Dedifferentiated amniotic fluid mesenchymal stem cell (primary cell): ENCODE results near the gene HOXB3.
"Not testable (repeated sequence)": the region's sequence is repeated elsewhere in the genome, so short reads cannot be mapped to it uniquely, and the experiment has no call there.

Experiments
- DNase-seq: peaks from one replicate; pipeline ENCODE4 v3.0.0-alpha.2; 2016; ENCODE audit errors: extremely low spot score

The HOXB3 gene

GRCh38 chr17:48545539-48545938, 44.5 kb downstream of the HOXB3 start:
- no peak for DNase-seq

DNA sequence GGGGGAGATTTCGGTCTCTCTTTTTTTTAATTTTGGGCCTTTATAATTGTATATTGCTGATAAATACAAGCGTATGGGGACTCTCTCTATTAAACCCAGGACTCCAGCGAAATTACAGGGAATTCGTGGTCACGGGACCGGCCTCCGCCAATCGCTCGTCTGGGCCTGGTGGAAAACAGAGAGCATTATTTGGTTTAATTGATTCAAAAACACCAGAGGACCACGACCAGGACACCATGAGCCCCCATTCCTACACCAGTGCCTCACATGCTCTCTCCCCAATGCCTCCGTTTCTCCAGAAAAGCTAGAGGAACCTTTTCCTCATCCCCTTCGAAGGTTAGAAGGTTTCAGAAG, 45.0 kb downstream of the HOXB3 start, which contains the start of gene HOXB2:
TSS of gene HOXB2 (minus strand) at position 88 of the 354 bp plus-strand sequence. CDS start 198 bp downstream, outside the sequence.
- no peak for DNase-seq

DNA sequence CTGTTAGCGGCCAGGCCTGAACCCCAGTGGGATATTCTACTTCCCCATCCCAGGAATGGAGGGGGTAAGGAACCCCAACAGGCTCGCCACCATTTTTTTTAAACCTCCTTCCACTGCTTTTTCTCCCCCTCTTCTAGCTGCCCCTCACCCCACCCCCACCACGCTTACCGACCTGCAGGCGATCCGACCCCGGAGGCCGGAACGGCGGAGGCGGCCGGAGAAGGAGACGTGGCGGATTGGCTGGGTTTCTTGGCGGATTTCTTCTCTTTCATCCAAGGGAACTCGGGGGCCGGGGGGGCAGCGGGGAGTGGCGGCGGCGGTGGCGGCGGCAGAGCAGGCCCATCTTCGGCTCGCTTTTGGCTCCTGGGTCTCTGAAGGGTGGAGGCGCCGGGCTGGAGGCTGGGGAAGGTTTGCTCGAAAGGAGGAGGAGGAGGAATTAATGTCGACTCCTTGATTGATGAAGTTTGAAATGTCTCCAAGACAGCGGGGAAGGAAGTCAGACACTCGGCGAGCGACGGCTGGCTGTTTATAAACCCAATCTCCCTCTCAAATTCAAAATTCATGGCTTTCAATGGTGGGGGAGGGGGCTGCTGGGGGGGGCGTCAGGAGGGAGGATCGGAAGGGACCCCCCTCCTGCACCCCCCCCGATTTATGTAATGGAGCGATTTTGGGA, 45.6 kb downstream of the HOXB3 start:
- no peak for DNase-seq

DNA sequence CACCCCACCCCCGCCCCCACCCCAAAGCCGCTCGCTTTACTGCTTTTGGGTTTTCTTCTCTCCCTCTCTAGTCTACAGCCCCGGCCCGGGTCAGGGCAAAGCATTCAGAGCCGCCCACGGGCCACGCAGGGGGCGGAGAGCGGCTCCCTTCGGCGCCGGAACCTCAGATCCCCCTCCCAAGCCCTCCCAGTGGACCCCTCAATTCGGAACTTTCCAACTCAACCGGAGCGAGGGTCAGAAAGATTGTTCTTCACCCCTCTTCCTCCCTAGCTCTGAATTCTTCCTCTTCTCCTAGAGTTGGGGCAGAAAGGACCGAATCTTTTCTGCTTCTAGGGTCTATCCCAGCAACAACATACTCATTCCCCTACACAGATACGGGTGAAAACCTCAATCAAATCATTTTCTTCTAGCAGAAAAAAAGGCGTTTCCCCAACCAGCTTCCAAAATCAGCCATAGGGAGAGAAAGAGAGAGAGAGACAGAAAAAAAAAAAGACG, 46.1 kb downstream of the HOXB3 start:
- no peak for DNase-seq

- no peak for DNase-seq
These were observed 46.8 kb downstream of the HOXB3 start for GRCh38 chr17:48543107-48543853.

GRCh38 chr17:48542698-48543106, 47.3 kb downstream of the HOXB3 start:
- DNase-seq, result no peak

GRCh38 chr17:48542114-48542656, 47.9 kb downstream of the HOXB3 start:
- no peak for DNase-seq

DNA sequence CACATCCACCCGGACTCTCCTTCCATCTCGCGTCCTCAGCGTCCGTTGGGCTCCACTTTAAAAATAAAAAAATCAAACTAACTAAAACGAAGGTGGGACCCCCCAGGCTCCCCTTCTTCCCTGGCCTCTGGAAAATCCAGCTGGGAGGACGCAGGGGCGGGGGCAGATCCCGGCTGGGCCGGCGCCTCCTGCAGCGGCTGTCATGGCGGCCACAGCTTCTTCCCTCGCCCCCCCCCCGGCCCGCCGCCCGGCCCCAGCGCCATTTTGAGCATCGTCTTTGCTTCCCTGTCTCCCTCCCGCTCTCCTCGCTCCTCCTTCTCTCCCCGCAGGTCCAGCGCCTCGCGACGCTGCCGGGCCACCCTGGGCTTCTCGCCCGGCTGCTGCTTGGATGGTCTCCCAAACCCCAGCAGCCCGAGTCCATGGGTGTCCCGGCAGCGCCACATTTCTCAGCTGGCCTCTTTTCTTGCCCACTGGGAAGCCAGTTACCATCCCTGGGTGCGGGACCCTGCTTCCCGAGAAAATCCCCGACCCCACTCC, 48.4 kb downstream of the HOXB3 start:
- no peak for DNase-seq

DNA sequence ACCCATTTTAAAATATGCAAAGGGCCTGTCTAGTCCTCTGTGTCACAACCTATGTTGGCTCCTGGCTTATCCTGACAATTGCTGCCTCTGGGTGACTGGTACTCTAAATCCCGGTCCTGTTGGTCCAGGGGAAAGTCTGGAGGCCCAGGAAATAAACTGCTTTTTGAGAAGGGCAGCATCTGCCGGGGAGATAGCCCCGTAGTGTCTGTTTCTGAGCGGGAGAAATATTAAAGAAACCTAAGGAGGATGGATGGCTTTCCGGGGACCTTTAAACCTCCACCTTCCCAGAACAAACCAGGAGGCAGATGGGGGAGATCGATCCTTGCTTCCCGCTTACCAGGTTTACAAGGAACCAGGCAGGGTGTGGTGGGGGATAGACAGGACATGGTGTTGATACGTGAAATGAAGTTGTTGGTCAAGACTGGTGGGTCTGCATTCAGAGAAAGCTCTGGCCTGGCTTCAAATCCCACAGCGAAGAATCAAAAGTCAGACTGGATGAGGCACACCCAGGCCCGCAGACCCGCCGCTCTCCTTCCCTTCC, 48.9 kb downstream of the HOXB3 start:
- no peak for DNase-seq

DNA sequence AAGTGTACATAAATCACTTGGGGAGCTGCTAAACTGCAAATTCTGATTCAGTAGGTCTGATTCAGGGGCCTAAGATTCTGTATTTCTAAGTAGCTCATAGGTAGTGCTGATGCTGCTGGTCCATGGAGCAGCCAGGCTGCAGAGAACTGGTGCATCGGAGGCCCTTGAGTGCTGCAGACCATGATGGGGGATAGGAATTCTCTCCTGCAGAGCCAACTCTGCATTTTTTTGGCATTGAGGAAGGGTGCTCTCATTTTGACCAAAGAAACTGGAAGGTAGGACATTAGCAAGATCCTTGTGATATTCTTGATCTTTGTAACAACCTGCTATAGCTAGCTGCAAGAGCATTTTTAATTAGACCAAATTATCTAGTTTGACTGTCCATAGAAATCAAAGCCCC, 49.8 kb downstream of the HOXB3 start:
- no peak for DNase-seq

DNA sequence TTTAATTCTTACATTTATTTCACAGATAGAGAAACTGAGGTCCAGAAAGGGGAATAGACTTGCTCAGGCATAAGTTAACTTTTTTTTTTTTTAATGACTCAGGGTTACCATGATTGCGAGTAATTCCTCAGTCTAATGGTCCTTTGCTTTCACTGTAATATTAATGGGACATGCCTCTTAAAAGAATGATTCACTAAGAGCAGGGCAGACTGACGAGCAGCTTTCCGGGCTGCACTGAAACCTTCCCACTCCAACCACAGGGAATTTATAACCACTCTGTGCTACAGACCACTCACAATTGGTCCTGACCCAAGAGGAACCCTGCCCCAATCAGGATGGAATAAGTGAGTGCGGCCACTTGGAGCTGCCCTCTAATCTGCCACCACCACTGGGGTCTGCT, 50.9 kb downstream of the HOXB3 start:
- no peak for DNase-seq

DNA sequence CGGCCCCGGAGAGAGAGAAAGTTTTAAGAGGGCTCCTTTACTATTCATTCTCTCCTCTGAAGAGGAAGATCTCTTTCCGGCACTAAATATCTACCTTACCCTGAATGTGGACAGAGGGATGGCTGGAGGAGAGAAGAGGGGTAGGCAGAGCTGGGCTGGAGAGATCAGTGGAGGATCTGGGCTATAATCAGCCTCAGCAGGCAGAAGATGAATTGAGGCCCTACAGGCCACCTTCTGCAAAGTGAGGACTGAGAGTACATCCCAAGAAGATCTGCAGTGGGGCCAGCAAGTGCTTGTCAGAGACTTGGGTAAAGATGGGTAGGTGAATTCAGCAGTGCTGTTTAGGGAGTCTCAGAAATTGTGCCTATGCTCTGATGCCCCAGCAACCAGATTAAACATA, 52.7 kb downstream of the HOXB3 start:
- DNase-seq, result no peak

GRCh38 chr17:48535793-48536559, 54.1 kb downstream of the HOXB3 start:
- not testable (repeated sequence) for DNase-seq

DNA sequence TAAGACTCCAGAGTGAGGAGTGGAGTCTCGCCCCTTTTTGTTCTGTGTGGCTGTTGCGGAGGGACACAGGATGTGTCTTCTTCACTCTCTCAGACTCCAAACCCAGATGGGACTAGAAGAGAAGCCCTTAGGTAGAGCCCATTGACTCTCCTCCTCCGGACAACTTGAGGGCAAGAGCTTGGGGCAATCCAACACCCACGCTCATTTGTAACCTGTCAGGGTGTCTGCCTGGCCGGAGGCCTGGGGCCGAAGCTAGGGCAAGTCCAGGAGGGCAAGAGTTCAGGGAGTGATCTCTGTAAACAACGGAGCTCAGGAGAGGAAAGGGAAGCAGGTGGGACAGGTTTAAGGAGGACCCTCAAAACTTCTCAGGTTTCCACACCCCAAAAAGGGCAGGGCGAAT, 57.8 kb downstream of the HOXB3 start:
- DNase-seq, result no peak

DNA sequence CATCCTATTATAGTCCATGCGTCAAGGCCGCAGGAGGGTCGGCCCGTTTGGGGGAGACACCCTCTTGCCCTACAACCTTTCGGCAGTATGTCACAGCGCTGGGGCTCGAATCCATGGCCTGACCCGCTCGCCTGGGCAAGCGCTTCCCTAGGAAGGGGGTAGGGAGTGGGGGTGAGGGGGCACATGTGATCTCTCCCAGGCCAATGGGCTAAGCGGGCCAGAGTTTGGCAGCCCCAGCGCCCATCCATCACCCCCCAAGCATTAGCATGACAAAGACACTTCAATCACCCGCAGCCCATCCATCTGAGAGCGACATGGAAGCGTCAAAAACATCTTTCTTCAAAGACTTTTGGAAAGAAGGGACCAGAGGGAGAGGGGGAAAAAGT, 59.2 kb downstream of the HOXB3 start, which contains the start of gene HOXB1:
TSS of gene HOXB1 (minus strand) at position 125 of the 386 bp plus-strand sequence. CDS start at position 18, 107 bp downstream.
- DNase-seq, result no peak

DNA sequence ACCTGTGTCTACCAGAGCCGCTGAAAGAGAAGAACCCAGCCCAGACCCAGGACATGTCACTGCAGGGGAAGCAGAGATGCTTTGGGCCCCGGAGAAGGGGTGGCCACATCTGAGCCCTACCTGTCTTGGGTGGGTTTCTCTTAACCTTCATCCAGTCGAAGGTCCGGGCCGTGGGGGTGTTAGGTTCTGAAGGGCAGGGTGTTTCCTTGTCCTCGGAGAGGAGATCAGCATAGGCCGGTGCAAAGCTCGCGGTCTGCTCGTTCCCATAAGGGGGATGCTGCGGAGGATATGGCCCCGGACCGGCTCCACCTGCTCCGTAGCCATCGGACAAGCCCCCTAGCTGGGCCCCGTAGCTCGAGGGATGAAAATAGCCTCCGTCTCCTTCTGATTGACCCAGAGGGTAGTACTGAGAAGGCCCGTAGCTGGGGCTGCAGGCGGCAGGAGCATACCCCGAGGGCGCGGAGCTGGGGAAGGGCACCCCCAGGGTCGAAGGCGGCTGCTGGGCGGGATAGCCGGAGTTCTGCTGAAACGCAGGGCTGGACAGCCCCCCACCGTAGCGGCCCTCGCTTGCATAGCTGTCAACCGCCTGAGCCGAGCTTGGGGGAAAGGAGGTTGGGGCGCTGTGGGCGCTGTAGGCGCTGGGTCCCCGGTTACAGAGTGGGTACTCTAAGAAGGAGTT, 59.7 kb downstream of the HOXB3 start:
- DNase-seq, result no peak

DNA sequence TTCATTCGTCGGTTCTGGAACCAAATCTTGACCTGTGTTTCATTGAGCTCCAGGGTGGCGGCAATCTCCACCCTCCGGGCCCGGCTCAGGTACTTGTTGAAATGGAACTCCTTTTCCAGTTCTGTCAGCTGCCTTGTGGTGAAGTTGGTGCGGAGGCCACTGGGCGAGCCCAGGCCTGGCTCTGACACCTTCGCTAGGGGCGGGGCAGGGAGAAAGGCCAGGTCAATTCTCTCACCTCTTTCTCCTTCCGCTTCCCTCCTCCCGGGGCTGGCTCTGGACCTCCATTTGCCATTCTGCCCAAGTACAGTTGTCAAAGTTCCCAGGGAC, 60.4 kb downstream of the HOXB3 start:
- DNase-seq, result no peak

- DNase-seq, result no peak
These were observed 60.9 kb downstream of the HOXB3 start for GRCh38 chr17:48528936-48529682.

GRCh38 chr17:48528153-48528935, 61.7 kb downstream of the HOXB3 start:
- no peak for DNase-seq

DNA sequence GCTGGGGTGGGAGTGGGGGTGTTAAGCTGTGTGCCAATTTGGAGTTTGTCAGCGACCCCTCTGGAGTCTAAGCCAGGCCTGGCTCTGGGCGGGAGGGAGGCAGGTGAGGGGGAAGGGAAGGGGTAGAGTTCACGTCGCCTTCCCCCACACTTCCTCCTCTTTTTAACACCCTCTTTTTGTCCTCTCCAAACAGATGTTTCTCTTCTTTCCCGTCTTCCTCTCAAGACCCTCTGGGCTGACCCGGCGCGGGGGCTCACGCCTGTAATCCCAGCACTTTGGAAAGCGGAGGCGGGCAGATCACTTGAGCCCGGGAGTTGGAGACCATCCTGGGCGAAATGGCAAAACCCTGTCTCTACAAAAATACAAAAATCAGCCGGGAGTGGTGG, 62.5 kb downstream of the HOXB3 start:
- DNase-seq, result no peak
